ENCODE data around the gene BRD3OS. TPM values are rescaled to one million over a fixed set of nuclear protein-coding genes. Genes with fewer than 3 reads are reported as not detected.

Gene BRD3OS
- total and polyA plus RNA-seq, 2 experiments from 2014 or later, result 9.2 to 16.0 TPM

GRCh38 chr9:134028575-134029247 is 3.4 kb downstream of the BRD3OS start (continued):
- TF ChIP-seq REST (IDR thresholded peaks at IDR 0.05; ENCODE audit: unreplicated experiment) (no peak), NANOG (IDR thresholded peaks at IDR 0.05; ENCODE audit: borderline replicate concordance) (no peak), EZH2phosphoT487 (IDR thresholded peaks at IDR 0.05; ENCODE audit: unreplicated experiment) (no peak), ZNF114 (CRISPR knock-in tag; IDR thresholded peaks at IDR 0.05) (no peak), ZNF331 (CRISPR knock-in tag; IDR thresholded peaks at IDR 0.05; ENCODE audit: low read depth) (no peak), POLR2AphosphoS5 (IDR thresholded peaks at IDR 0.05; ENCODE audit: low read depth) (no peak; the same call in 1 of the 2 replicates), STAT1 (IDR thresholded peaks at IDR 0.05; ENCODE audit: unreplicated experiment) (no peak), JUNB (IDR thresholded peaks at IDR 0.05; ENCODE audit: unreplicated experiment) (no peak)
- TF ChIP-seq, protein P1, sequence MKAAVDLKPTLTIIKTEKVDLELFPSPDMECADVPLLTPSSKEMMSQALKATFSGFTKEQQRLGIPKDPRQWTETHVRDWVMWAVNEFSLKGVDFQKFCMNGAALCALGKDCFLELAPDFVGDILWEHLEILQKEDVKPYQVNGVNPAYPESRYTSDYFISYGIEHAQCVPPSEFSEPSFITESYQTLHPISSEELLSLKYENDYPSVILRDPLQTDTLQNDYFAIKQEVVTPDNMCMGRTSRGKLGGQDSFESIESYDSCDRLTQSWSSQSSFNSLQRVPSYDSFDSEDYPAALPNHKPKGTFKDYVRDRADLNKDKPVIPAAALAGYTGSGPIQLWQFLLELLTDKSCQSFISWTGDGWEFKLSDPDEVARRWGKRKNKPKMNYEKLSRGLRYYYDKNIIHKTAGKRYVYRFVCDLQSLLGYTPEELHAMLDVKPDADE (IDR thresholded peaks at IDR 0.05), result no peak
- TF ChIP-seq, protein P2, sequence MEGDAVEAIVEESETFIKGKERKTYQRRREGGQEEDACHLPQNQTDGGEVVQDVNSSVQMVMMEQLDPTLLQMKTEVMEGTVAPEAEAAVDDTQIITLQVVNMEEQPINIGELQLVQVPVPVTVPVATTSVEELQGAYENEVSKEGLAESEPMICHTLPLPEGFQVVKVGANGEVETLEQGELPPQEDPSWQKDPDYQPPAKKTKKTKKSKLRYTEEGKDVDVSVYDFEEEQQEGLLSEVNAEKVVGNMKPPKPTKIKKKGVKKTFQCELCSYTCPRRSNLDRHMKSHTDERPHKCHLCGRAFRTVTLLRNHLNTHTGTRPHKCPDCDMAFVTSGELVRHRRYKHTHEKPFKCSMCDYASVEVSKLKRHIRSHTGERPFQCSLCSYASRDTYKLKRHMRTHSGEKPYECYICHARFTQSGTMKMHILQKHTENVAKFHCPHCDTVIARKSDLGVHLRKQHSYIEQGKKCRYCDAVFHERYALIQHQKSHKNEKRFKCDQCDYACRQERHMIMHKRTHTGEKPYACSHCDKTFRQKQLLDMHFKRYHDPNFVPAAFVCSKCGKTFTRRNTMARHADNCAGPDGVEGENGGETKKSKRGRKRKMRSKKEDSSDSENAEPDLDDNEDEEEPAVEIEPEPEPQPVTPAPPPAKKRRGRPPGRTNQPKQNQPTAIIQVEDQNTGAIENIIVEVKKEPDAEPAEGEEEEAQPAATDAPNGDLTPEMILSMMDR (conservative IDR thresholded peaks at IDR 0.05; ENCODE audit: low read depth in 2 of 2), result no peak
